Spleen (tissue), 11 donors: ENCODE measurements around the gene TMEM50B. TPM values are rescaled to one million over a fixed set of nuclear protein-coding genes. Genes with fewer than 3 reads are reported as not detected.
"Not testable (repeated sequence)": the region's sequence is repeated elsewhere in the genome, so short reads cannot be mapped to it uniquely, and the experiment has no call there.

Experiments used
- DNase-seq: peaks from one replicate; pipeline ENCODE4 v3.0.0-alpha.2; 2020
- H3K27ac ChIP-seq, 8 donors: fragments of 200-600 bp; sonication (generic) in 7 of 8; 1 replicate in 4 of 8; 2 replicates in 4 of 8; pipeline versions ENCODE4 v1.5.0 to v1.8.0; 2016 to 2021; ENCODE audit warnings: inconsistent platforms in 4 of 8, mild to moderate bottlenecking in 4 of 8, moderate library complexity in 1 of 8
- H3K27me3 ChIP-seq, 7 donors: fragments of 200-600 bp; sonication (generic) in 6 of 7; replicated peaks in 1 of 7; 1 replicate in 4 of 7; 2 replicates in 3 of 7; pipeline versions ENCODE4 v1.5.0 to v1.8.0; 2016 to 2021; ENCODE audit warnings: inconsistent platforms in 3 of 7, mild to moderate bottlenecking in 1 of 7
- H3K36me3 ChIP-seq, 6 donors: fragments of 200-600 bp; sonication (generic) in 5 of 6; 1 replicate in 4 of 6; 2 replicates in 2 of 6; pipeline versions ENCODE4 v1.5.0 to v1.8.0; 2016 to 2021; ENCODE audit warnings: inconsistent platforms in 2 of 6
- H3K4me1 ChIP-seq, 6 donors: fragments of 200-600 bp; sonication (generic) in 5 of 6; 1 replicate in 3 of 6; 2 replicates in 3 of 6; pipeline versions ENCODE4 v1.5.0 to v1.8.0; 2016 to 2021; ENCODE audit warnings: inconsistent platforms in 3 of 6
- H3K4me3 ChIP-seq, 8 donors: fragments of 200-600 bp; sonication (generic) in 7 of 8; 1 replicate in 4 of 8; 2 replicates in 4 of 8; pipeline versions ENCODE4 v1.5.0 to v1.8.0; 2016 to 2021; ENCODE audit warnings: inconsistent platforms in 4 of 8, mild to moderate bottlenecking in 4 of 8, moderate library complexity in 2 of 8
- H3K9me3 ChIP-seq, 8 donors: fragments of 200-600 bp; sonication (generic) in 7 of 8; 1 replicate in 4 of 8; 2 replicates in 4 of 8; pipeline versions ENCODE4 v1.5.0 to v1.8.0; 2016 to 2021; ENCODE audit warnings: inconsistent platforms in 4 of 8
- CTCF ChIP-seq, 11 experiments: fragments of 200-600 bp in 7 of 11; fragments of 450-650 bp in 4 of 11; sonication (generic) in 4 of 11; IDR thresholded peaks in 8 of 11; conservative IDR thresholded peaks in 3 of 11; 1 replicate in 7 of 11; 2 replicates in 4 of 11; pipeline versions ENCODE4 v1.4.0 to v1.8.0; 2016 to 2021; ENCODE audit warnings: antibody characterized with exemption in 11 of 11, inconsistent platforms in 4 of 11, mild to moderate bottlenecking in 1 of 11
- POLR2A ChIP-seq, 3 donors: fragments of 450-650 bp; IDR thresholded peaks; one replicate each; pipeline ENCODE4 v1.5.1; 2017; ENCODE audit warnings: antibody characterized with exemption in 3 of 3, mild to moderate bottlenecking in 1 of 3
- POLR2AphosphoS5 ChIP-seq, 3 donors: sonication (generic); formaldehyde crosslinking; IDR thresholded peaks; one replicate each; pipeline ENCODE4 v1.5.1; 2017; ENCODE audit warnings: antibody characterized with exemption in 3 of 3
- WGBS, 5 donors: extraction: QIAGEN DNeasy Blood & Tissue Kit in 3 of 5; methylation state at CpG; one replicate each; pipeline versions ENCODE4 v1.1.5 to v1.1.7; 2013 to 2018; 5-methylcytosine and 5-hydroxymethylcytosine counted together
- intact Hi-C: fragments of 100-400 bp; cut with DNase I; formaldehyde crosslinking; loops from one replicate; pipeline ENCODE4 v1.15.0; 2023; ENCODE audit warnings: low total_unique reads
- polyA plus RNA-seq, 3 donors: library from polyadenylated mRNA; stranded (reverse); fragments of 200-250 nt; gene quantifications; one replicate each; pipeline ENCODE4 v1.2.1, GENCODE V29; 2013
- total RNA-seq, 7 donors: library from RNA; depleted of rRNA in 3 of 7; stranded (reverse); fragments of >200 nt in 3 of 7; fragmentation: NEBNext Ultra II Directional in 4 of 7; extraction: Animal tissue kit (Norgen Biotek cat#: 25700) in 4 of 7; gene quantifications; one replicate each; pipeline versions ENCODE4 v1.1.0 to v1.2.1, GENCODE V29; 2016 to 2021
- donor health status: healthy with polysubstance abuse.
- donor health status: DM: no; HTN: no; CAD: no; lungs with moderate emphysema.
- donor health status: DM: no; HTN: no; CAD: no.
- donor health status: Bipolar disorder and iron deficiency.
- donor health status: healthy.
- donor health status: DM: no; HTN: no; CAD: no.
- donor health status: DM: yes; HTN: yes; CAD: no.

Gene TMEM50B
- total and polyA plus RNA-seq, 10 donors, result 30.7 to 78.5 (median 43.3) TPM

DNA sequence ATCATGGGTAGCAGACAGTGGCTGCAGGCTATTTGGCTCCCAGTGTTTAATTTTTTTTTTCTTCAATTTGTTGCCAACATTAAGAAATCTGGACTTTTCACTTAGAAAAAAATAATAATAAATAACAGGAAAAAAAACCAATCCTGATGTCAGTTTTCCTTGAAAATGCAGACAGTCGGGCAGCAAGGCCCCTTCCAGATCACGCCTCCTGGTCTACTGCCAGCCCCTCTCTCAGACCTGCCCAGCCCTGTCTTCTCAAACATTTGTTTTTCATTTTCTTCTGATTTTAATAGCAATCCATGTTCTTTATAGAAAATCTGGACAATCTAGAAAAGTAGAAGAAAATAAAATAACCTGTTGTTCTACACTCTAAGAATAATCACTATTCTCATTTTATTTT, 61.1 kb downstream of the TMEM50B start:
- WGBS, 5 donors, result 64 to 78% (median 76%) methylated on average over 2 of the region's 2 CpGs
- Histone ChIP-seq H3K27ac (peak overlapping the region in 2 of 8 donors; percentile 1 to 53), H3K4me3 (no peak overlapping the region), H3K27me3 (no peaks in the 10 kb centered on the region), H3K36me3 (peaks cover 0 to 100% (median 85%) of the 10 kb centered on the region in 6 donors), H3K9me3 (no peaks in the 10 kb centered on the region), H3K4me1 (peaks cover 0 to 69% (median 16%) of the 10 kb centered on the region in 6 donors)
- intact Hi-C loops, result no loop called here
- TF ChIP-seq CTCF (IDR thresholded peaks at IDR 0.05 in 8 of 11, conservative IDR thresholded peaks at IDR 0.05 in 3 of 11) (no peak), POLR2A (IDR thresholded peaks at IDR 0.05) (no peak), POLR2AphosphoS5 (IDR thresholded peaks at IDR 0.05) (no peak)
- DNase-seq, result no peak

GRCh38 chr21:33414926-33415325, 64.8 kb downstream of the TMEM50B start:
- 83 to 90% (median 86%) methylated on average over 11 of the region's 11 CpGs for WGBS, 5 donors
- no peak overlapping the region for H3K4me3 ChIP-seq
- peak overlapping the region in 2 of 8 donors; percentile 5 to 77 for H3K27ac ChIP-seq
- H3K27me3 ChIP-seq, result no peaks in the 10 kb centered on the region
- no peak for DNase-seq
- no peaks in the 10 kb centered on the region for H3K9me3 ChIP-seq
- peaks cover 14 to 89% (median 40%) of the 10 kb centered on the region in 6 donors for H3K4me1 ChIP-seq
- no peak for TF ChIP-seq CTCF (IDR thresholded peaks at IDR 0.05 in 8 of 11, conservative IDR thresholded peaks at IDR 0.05 in 3 of 11)
- TF ChIP-seq POLR2A (IDR thresholded peaks at IDR 0.05), result no peak
- TF ChIP-seq POLR2AphosphoS5 (IDR thresholded peaks at IDR 0.05), result no peak
- H3K36me3 ChIP-seq, result peaks cover 0 to 100% (median 75%) of the 10 kb centered on the region in 6 donors
- intact Hi-C loops, result no loop called here

DNA sequence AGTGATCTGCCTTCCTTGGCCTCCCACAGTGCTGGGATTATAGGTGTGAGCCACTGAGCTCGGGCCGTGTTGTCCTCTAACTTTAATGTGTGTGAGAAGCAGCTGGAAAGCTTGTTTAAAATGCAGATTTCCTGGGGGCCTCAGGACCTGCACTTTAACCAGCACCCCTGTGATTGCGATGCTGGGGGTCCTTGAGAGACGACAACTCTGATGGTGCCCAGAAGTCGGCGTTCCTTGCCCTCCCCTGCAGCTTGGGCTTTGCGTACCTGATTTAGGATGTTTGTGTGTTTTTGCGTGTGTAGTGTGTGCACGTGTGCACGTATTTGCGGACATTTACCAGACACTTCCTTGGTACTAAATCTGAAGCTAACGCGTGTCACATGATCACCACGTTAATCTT, 65.7 kb downstream of the TMEM50B start:
- peak overlapping the region in 4 of 8 donors; percentile 27 to 77 (median 59) for H3K27ac ChIP-seq
- no peaks in the 10 kb centered on the region for H3K9me3 ChIP-seq
- DNase-seq, result no peak
- no peak for TF ChIP-seq CTCF (IDR thresholded peaks at IDR 0.05 in 8 of 11, conservative IDR thresholded peaks at IDR 0.05 in 3 of 11)
- no peak for TF ChIP-seq POLR2AphosphoS5 (IDR thresholded peaks at IDR 0.05)
- no peak for TF ChIP-seq POLR2A (IDR thresholded peaks at IDR 0.05)
- H3K27me3 ChIP-seq, result no peaks in the 10 kb centered on the region
- peaks cover 0 to 99% (median 67%) of the 10 kb centered on the region in 6 donors for H3K36me3 ChIP-seq
- intact Hi-C loops, result no loop called here
- H3K4me3 ChIP-seq, result no peak overlapping the region
- H3K4me1 ChIP-seq, result peaks cover 14 to 89% (median 43%) of the 10 kb centered on the region in 6 donors
- WGBS, 5 donors, result 88 to 96% (median 93%) methylated on average over 14 of the region's 14 CpGs

- no peak overlapping the region for H3K4me3 ChIP-seq
- WGBS, 5 donors, result 52 to 71% (median 61%) methylated on average over 8 to 9 of the region's 9 CpGs
- no peaks in the 10 kb centered on the region for H3K9me3 ChIP-seq
- no peak for DNase-seq
- peaks cover 0 to 99% (median 60%) of the 10 kb centered on the region in 6 donors for H3K36me3 ChIP-seq
- H3K4me1 ChIP-seq, result peaks cover 14 to 92% (median 53%) of the 10 kb centered on the region in 6 donors
- H3K27me3 ChIP-seq, result no peaks in the 10 kb centered on the region
- TF ChIP-seq POLR2AphosphoS5 (IDR thresholded peaks at IDR 0.05) (peak in 2 of 3 donors; percentile 23 to 40), POLR2A (IDR thresholded peaks at IDR 0.05) (no peak)
- H3K27ac ChIP-seq, result peak overlapping the region in 5 of 8 donors; percentile 27 to 77 (median 53)
- intact Hi-C loops, result no loop called here
Measured at GRCh38 chr21:33412832-33413519, 66.8 kb downstream of the TMEM50B start.

DNA sequence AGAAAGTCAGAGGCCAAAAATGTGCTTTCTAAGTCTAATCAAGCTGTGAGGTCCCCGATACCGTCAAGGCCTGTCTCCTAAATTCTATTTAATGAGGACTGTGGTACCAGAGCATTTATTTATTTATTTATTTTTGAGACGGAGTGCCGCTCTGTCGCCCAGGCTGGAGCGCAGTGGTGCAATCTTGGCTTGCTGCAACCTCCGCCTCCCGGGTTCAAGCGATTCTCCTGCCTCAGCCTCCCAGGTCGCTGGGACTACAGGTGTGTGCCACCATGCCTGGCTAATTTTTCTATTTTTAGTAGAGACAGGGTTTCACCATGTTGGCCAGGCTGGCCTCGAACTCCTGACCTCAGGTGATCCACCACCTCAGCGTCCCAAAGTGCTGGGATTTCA, 67.3 kb downstream of the TMEM50B start:
- H3K27me3 ChIP-seq, DNase-seq, H3K4me3 ChIP-seq, H3K9me3 ChIP-seq, intact Hi-C loops: not testable (repeated sequence)
- 85 to 90% (median 87%) methylated on average over 12 of the region's 12 CpGs for WGBS, 5 donors
- H3K27ac ChIP-seq, result peak overlapping the region in 7 of 8 donors; percentile 2 to 77 (median 15)
- peaks cover 0 to 99% (median 56%) of the 10 kb centered on the region in 6 donors for H3K36me3 ChIP-seq
- H3K4me1 ChIP-seq, result peaks cover 16 to 93% (median 58%) of the 10 kb centered on the region in 6 donors
